HG02938 (cell line): ENCODE results near the gene NFYC.

Experiments used
- ATAC-seq: cut with Tn5 transposase; IDR thresholded peaks from one replicate; pipeline ENCODE4 v1.9.1; 2021; ENCODE audit warnings: mild to moderate bottlenecking, moderate library complexity; ENCODE audit not compliant: unreplicated experiment

The NFYC gene

DNA sequence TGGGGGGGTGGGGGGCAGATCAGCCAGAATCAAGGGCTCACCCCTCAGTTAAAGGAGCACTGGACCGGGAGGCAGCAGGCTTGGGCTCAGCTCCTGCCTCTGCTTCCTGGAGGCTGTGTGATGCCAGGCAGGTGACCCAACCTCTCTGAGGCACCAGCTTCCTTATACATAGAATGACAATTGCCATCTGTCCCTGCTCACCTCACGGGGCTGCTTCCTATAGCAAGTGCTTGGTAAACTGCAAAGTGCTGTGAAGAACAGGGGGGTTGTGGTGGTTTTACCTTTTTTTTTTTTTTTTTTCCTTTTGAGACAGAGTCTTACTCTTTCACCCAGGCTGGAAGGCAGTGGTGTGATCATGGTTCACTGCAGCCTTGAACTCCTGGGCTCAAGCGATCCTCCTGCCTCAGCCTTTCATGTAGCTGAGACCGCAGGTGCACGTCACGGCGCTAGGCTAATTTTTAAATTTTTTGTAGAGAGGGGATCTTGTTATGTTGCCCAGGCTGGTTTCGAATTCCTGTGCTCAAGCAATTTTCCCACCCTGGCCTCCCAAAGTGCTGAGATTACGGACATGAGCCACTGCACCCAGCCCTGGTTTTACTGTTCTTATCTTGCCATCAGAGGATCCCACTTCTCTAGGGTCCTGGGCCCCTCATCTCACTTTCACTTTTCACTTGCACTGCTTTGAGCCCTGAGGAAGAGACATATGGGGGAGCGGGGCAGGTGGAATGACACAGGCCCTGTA is 103.6 kb downstream of the NFYC start:
- no peak for ATAC-seq

DNA sequence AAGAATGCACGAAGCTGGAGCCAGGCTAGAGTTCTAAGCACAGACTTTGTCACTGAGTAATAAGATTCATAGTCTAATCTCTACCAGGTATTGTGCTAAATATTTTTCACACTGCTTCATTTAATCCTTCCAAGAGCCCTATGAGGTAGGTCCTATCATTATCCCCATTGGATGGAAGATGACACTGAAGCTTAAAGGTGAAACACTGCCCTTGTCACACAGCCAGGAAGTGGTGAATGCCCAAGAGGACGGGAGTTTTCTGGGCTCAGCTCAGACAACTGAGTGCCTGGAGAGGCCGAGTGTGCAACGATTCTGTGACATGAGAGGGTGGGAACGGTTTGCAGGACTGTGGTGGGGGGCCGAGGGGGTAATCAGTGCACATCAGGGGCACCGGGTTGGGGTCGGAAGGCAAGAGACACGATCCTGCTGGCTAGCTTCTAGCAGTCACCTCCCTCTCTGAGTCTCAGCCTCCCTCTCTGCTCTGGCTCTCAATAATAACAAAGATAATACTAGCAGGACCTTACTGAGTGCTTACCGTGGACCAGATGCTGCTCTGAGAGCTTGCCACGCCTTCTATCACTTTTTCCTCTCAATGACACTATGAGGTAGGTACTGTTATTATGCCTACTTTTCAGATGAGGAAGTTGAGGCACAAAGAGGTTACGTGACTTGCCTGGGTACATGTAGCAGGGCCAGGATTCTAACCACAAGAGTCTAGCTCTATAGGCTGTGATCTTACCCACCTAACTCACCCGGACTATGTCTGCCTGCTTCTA is 104.5 kb downstream of the NFYC start:
- no peak for ATAC-seq

DNA sequence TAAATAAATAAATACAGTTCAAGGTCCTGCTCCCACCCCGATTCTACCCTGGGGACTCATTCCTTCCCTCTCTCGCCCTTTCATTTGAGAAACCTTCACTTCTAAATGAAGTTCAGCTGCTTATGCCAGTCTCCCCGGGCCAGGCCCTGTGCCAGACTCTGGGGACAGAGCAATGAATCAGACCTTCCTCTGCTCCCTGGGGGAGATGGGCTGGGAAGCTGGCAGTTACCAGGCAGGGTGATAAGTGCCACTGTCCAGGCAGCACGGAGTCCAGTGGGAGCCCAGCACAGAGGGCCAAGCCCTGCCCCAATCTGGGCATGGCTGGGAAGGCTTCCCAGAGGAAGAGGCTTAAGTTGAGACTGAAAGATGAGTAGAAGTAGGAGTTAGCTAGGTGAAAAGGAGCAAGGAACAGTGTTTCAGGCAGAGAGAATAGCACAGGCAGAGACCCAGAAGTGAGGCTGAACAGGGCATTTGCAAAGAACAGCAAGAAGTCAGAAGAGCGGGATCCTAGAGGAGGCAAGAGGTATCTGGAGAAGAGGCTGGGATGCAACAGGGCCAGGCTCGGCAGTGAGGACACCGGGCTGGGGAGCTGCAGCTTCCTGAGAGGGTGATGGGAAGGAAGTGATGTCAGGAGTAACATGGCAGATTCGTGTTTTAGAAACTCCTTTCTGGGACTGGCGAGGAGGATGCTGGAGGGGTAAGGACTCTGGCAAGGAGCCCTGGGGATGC is 105.6 kb downstream of the NFYC start:
- no peak for ATAC-seq

DNA sequence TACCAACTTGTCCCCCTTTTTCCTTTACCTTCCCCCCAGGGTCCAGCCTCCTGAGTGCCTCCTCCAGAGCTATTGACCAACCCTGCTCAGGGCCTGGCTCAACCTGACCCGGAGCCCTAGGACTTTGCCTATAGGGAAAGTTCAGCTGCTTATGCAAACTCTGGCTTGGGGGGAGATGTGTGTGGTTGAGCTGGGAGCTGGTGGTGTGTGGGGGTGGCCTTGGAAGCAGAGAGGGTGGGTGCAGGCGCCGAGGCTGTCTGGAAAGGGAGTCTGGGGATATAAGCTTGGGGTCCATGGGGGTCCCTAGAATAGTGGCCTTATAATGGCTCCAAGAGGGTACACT is 106.1 kb downstream of the NFYC start:
- no peak for ATAC-seq

DNA sequence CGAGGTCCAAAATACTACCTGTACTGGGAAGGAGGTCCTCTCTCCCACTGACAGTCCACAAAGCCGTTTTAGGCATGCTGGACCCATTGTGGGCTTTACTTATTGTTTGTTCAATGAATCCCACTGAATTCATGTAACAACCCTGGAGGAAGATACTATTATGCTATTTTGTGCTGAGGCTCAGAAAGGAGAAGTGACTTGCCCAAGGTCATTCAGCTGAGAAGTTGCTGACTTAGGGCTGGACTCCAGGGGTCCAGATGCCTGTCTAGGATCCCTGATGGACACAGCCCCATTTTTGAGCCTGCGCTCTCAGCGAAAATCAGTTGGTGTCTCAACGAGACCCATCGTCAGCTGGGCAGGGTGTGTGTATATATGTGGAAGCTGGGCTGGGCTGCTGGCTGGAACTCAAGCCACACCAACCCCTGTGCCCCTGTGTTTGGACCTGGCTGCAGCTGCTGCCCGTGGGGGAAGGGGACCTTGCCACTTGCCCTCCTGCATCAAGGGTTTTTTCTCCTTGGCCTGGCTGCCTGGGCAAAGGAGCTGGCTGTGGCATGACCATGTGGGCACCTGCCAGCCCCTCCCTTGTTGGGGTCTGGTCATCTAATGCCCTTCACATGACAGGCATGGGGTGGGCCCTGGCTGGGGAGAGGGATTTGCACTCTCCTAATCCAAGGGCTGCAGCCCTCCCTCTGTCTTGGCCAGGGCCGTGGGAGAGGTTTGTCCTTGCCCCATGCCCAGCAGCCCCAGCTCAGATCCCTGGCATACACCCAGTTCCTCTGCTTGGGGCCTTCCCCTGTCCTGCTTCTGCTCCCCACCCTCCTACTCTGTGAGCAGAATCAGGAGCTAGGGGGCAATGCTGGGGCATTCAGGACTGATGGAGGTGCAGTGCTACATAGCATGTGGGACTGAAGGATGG is 107.1 kb downstream of the NFYC start:
- no peak for ATAC-seq

DNA sequence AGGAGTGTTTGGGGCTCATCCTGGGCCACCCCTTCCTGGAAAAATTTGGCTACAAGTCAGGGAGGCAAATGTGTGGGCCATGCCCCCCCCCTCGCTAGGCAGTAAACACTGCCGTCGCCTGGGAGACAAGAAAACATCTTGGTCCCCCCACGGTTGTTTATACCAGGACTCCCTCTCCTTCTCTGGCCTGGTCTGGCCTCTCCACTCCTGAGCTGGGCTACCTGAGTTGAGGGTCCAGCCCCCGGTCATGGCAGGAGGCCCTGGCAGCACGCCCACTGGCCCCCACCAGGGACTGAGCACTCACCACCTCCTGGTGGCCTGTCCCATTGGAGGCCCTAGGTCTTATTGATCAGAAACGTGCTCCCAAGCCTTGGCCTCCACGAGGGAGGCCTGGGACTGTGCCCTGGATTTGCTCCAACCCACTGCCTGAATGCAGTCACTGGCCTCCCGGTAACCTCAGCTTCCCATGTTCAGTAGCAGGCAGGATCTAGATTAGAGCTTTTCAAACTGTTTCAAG is 107.9 kb downstream of the NFYC start:
- no peak for ATAC-seq

DNA sequence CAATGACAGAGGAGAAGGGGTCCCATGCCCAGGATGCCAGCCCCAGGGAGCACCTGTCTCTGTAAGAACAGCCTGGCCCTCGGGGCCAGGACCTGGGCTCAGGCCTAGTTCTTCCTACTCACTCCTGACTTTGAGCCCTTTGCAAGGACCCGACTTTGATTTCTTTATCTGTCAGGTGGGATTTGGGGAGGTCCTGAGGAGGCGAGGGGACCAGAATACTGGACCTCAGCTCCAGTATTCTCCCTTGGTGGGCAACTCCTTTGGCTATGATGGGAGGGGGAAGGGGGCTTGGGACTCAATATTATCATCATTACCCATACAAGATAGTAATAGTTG is 110.2 kb downstream of the NFYC start:
- ATAC-seq = no peak

DNA sequence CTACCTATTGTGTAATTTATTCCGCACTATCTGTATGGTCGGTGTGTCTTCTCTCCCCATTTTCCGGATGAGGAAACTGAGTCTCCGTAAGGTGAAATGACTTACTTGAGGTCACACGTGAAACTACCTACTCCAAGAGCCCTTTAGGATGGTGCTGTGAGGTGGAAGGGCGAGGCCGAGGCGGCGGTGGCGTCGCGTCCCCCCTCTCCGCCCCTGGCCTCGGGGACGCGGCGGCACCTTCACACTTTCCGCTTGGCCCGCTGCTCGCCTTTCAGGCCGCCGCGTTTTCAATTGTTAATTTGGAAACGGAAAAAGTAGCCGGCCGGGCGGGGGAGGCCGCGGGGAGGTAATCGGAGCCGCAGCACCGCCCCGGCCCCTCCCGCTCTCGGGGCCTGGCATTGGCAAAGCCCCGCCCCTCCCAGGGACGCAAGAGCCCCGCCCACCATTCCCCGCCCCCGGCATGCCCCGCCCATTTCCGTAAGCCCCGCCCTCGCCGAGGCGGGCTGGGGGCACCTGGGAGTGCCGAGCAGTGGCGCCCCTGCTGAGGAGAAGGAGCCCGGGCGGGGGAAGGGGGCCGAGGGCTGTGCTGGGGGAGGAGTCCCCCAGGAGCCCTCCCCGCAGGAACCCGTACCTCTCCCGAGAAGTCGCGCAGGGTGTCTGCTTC is 110.7 kb downstream of the NFYC start:
- ATAC-seq = no peak

DNA sequence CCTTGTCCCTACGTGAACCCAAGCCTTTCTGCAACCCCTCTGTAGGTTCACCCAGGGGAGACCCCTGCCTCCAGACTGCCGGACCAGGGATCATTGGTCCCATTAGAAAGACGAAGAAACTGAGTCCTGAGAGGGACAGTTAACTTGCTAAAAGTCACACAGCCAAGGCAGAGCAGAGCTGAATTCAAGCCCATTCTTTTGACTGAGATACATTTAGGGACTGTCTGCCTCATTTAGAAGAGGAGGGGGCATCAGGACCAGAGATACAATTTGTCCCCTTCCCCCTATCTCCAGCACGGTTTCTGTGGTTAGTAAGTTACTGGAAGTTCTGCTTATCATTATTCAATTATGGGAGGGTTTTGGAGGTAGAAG is 111.2 kb downstream of the NFYC start:
- no peak for ATAC-seq

DNA sequence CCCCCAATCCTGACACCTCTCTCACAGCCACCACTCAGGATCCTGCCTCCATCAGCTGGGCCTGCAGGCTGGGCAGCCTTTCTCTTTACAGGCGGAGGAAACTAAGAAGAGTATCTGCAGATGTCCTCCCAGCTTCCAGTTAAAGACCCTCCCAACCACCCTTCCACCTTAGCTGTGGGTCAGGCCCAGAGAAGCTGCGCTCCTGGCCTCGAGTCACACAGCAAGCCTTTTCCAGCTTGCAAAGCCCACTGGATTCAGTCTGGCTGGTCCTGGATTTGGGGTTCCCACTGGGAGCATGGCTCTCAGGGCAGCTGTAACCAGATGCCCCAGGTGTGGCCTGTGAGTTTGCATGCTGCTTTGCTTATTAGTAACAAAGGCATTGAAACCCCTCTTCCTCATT is 111.9 kb downstream of the NFYC start:
- no peak for ATAC-seq

DNA sequence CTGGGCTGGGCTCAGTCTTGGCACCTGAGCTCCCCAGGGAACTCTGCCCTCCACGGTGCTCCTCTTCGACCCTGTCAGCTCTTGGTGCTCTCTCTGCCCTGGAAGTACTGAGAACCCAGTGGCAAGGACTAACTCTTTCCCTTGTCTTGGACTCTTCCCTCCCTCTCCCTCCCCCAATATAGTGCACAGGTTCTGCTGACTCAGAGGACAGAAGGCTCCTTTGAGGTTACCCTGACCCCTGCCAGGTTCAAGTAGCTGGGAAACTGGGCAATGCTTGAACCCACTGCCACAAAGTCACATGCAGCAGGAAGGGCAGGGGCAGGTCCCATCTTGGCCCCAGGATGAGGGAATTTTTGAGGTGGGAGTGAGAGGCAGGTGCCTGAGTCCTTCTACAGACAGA is 112.4 kb downstream of the NFYC start:
- ATAC-seq = no peak

DNA sequence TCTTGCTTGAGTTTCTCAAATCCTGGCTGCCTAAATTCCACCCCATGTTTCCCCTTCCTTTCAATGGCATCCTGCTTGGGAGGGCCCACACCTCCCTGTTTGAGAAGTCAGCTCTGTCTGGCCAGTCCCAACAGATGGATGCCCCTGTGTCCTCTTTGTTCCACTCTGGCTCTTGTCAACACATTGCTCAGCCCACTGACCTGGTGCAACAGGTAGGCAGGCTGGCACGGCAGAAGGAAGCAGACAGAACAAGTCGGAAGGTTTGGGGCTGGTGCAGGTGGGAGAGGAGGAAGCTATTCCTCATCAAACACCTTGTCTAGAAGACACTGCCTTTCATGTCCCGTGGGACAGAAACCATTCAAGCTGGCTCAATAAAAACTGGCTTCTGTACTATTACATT is 114.7 kb downstream of the NFYC start:
- ATAC-seq = no peak

DNA sequence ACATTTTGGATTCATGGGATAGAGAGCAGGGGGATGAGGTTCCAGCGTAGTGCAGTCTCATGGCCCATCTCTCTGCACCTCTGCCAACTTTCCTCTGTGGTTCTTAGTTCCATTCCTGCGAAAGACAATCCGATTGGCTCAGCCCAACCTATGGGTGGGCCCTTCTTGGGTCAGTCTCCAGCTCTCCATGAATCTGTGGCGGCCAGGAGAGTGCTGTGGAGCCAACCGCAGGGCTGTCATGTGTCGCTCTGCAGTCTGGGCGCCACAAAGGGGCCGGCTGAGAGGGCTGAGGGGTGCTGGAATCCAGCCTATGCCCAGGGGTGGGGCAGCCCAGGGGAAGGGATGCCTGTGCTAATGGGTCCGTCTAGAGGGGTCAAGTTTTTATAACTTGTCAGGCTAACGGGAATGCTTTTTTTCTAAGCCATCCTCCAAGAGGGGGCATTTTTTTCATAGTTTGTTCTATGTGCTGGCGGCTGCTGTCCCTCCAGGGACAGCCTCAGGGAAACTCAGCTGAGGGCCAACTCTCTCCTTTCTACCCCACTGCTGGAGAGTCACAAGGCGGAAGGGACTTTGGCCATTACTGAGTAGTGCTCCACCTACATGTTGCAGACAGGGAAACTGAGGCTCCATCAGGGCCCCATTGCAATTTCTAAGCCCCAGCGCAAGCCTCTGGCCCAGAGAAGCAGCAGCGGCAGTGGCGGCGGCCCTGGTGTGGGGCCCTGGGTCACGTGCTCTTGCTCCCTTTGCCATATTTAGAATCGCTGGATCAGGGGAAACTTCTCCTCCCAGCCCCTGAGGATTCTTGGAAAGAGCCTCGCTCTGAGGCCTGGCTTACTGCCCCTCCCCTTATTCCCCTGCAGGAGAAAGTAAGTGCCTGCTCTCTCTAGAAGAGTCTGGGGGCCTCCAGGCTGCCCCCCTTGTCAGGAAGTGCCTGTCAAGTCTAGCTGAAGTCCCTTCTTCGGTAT is 115.5 kb downstream of the NFYC start:
- ATAC-seq = no peak

DNA sequence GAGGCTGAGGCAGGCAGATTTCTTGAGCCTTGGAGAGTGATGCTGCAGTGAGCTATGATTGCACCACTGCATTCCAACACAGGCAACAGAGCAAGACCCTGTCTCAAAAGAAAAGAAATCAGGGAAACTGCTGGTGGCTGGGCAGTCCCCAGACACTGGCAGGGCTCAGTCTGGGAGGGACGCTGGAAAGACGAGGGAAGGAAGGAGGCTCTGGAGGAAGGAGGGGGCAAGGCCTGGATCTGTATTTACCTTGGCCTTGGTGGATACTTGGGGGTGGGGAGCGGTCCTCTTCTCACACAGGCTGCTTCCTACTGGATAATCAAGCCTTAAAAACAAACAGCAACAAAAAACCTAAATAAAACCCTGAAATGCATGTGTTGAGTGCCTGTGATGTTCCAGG is 116.5 kb downstream of the NFYC start:
- ATAC-seq = no peak

DNA sequence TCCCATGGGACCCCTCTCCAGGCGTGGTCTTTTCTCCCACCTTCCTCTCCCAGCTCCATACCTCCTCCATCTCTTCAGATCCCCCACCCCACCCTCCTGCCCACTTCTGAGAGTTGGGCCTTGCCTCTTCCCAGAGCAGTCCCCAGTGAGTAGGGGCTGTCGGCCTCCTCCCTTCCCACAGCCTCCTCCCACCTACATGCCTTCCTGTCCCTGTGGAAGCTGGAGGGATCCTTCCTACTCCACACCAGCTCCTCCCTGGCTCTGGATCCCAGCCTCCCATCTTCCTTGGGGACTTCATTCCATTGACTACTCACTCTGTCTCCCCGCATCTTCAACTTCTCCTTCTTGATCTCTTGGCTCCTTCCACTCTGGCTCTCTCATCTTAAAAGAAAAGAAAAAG is 116.9 kb downstream of the NFYC start:
- no peak for ATAC-seq

DNA sequence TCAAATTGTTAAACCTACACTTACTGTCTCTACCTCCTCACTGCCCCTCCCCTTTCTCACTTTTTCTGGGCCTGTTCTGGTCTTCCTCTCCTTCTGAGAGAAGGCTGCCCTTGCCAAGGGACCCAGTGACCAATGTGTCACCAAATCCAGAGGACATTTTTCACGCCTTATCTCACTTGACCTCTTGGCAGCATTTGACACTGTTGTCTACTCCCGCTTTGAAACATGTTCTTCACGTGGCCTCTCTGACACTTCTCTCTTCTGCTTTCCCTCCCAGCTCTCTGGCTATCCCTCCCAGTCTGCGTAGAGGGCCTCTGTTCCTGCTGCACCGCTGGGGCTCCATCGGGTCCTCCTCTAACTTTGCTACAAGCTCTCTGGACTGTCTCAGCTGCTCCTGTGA is 117.4 kb downstream of the NFYC start:
- ATAC-seq = no peak

DNA sequence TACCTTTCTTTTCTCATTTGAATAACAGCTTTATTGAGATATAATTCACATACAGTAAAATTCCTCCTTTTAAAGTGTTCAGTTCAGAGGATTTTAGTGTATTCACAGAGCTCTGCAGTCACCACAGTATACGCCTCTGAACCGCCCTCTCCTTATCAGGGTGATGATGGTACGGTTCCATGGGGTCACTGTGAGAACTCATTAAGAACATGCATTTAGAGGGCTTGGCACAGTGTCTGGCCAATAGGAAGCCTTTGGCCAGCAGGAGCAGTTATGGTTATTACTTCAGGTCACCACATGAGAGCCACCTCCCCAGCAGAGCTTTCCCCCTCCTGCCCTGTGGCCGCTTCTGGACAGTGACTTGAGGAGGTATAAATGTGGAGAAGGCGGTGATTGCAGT is 119.4 kb downstream of the NFYC start:
- no peak for ATAC-seq

DNA sequence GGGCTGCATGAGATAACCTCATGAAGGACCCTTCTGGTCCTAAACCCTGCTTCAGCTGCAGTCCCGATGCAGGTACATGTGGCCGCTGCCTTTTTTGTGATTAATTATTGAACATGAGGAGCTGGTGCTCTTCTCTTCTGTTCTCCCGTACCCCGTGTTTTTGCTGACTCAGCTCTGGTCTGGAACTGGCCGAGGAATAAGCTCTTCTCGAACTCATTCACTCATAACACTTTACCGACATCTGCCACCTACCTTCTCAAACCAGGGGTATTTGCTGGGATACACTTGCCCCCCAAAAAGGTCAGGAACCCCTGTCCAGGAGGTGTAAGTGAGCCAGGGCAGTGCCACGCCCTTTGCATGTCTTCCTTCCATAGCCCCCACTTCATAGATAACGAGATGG is 123.9 kb downstream of the NFYC start:
- no peak for ATAC-seq

DNA sequence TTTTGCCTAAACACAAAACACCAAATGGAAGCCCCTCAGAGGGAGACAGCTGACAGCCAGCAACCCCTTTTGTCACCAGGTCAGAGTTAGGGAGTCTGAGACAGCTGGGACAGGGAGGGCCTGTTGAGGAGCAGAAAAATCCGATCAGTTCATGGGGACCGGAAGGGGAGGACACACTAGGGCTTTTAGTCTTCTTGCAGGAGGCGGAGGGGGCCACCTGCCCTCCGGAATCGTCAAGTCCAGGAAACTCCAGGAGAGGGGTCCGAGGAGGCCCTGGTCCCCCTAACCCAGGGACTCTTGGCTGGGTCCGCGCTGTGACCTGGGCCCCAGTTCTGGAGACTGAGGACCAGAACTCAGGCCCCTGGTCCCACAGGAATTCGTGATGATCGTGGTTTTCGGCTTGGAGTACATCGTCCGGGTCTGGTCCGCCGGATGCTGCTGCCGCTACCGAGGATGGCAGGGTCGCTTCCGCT is 126.3 kb downstream of the NFYC start:
- ATAC-seq = no peak
